ENCODE data around the gene DISC1. TPM values are rescaled to one million over a fixed set of nuclear protein-coding genes. Genes with fewer than 3 reads are reported as not detected.

DISC1 gene
- polyA plus RNA-seq, 1 of the 3 experiments (the other 2 are of a cell fraction): 1.7 TPM

GRCh38 chr1:231822041-231822440 lies 195.5 kb downstream of the DISC1 start:
- no peaks in the 10 kb centered on the region for H3K9me3 ChIP-seq
- H3K4me2 ChIP-seq: no peak overlapping the region
- no peak for DNase-seq
- TF ChIP-seq SMC3 (IDR thresholded peaks at IDR 0.05; ENCODE audit: low read depth, low read length): no peak
- TF ChIP-seq, protein P1, sequence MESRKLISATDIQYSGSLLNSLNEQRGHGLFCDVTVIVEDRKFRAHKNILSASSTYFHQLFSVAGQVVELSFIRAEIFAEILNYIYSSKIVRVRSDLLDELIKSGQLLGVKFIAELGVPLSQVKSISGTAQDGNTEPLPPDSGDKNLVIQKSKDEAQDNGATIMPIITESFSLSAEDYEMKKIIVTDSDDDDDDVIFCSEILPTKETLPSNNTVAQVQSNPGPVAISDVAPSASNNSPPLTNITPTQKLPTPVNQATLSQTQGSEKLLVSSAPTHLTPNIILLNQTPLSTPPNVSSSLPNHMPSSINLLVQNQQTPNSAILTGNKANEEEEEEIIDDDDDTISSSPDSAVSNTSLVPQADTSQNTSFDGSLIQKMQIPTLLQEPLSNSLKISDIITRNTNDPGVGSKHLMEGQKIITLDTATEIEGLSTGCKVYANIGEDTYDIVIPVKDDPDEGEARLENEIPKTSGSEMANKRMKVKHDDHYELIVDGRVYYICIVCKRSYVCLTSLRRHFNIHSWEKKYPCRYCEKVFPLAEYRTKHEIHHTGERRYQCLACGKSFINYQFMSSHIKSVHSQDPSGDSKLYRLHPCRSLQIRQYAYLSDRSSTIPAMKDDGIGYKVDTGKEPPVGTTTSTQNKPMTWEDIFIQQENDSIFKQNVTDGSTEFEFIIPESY (IDR thresholded peaks at IDR 0.05; ENCODE audit: borderline replicate concordance, low read depth): no peak
- no peak for TF ChIP-seq CTCF (IDR thresholded peaks at IDR 0.05)
- TF ChIP-seq PBX3 (IDR thresholded peaks at IDR 0.05): no peak
- TF ChIP-seq USF1 (IDR thresholded peaks at IDR 0.05; ENCODE audit: borderline replicate concordance, low read depth): no peak
- TF ChIP-seq FOXM1 (IDR thresholded peaks at IDR 0.05; ENCODE audit: low read depth): no peak
- no peak for TF ChIP-seq ELF1 (IDR thresholded peaks at IDR 0.05)
- no peak for TF ChIP-seq TAF1 (IDR thresholded peaks at IDR 0.05; ENCODE audit: borderline replicate concordance, low read depth, low read length)
- H4K20me1 ChIP-seq (ENCODE audit: insufficient read depth): no peaks in the 10 kb centered on the region
- no peaks in the 10 kb centered on the region; a peak in 1 of 4 replicates for H3K4me1 ChIP-seq (ENCODE audit: control insufficient read depth in 1 of 2, insufficient read depth in 2 of 2, low read depth in 1 of 2, low read length in 1 of 2)
- no peak overlapping the region for H3K9ac ChIP-seq
- no peaks in the 10 kb centered on the region for H3K9me2 ChIP-seq
- WGBS (ENCODE audit: low lambda C conversion rate): 90% methylated on average over 6 of the region's 6 CpGs
- ChIA-PET POLR2A (no interaction called here), CTCF (interaction anchor here (0.6 to 2.0 kb wide), 3 partner anchors 14 to 733 kb away, joined by 3 to 5 read pairs (median 3); no protein-coding TSS in a partner anchor)
- H3K27me3 ChIP-seq (ENCODE audit: insufficient read depth): no peaks in the 10 kb centered on the region
- peaks cover 0 to 4% of the 10 kb centered on the region in 2 experiments for H3K36me3 ChIP-seq (replicated peaks in 1 of 2; ENCODE audit: control insufficient read depth in 1 of 2, insufficient read depth in 2 of 2, low read length in 1 of 2)
- H2AFZ ChIP-seq (ENCODE audit: low read depth): no peak overlapping the region
- H3K27ac ChIP-seq (ENCODE audit: low read depth in 2 of 2, low read length in 1 of 2): no peak overlapping the region
- H3K79me2 ChIP-seq (ENCODE audit: insufficient read depth): no peaks in the 10 kb centered on the region
- no peak overlapping the region for H3K4me3 ChIP-seq (ENCODE audit: low read depth in 2 of 2, low read length in 1 of 2)
- H3F3A ChIP-seq (replicated peaks; ENCODE audit: insufficient read depth): peaks cover 4% of the 10 kb centered on the region

- no peak overlapping the region for H3K4me2 ChIP-seq
- H3K4me3 ChIP-seq (ENCODE audit: low read depth in 2 of 2, low read length in 1 of 2): no peak overlapping the region
- H3K4me1 ChIP-seq (ENCODE audit: control insufficient read depth in 1 of 2, insufficient read depth in 2 of 2, low read depth in 1 of 2, low read length in 1 of 2): peaks cover 12 to 13% of the 10 kb centered on the region in 2 experiments; a peak in 3 of 4 replicates
- H3K9me3 ChIP-seq: no peaks in the 10 kb centered on the region
- no peak for DNase-seq
- H3F3A ChIP-seq (replicated peaks; ENCODE audit: insufficient read depth): peaks cover 21% of the 10 kb centered on the region
- H3K27ac ChIP-seq (ENCODE audit: low read depth in 2 of 2, low read length in 1 of 2): peak overlapping the region; percentile 87 to 89; a peak in 3 of 4 replicates
- no peaks in the 10 kb centered on the region for H3K79me2 ChIP-seq (ENCODE audit: insufficient read depth)
- no peak overlapping the region for H3K9ac ChIP-seq
- ChIA-PET POLR2A (no interaction called here), CTCF (no interaction called here)
- no peaks in the 10 kb centered on the region for H3K27me3 ChIP-seq (ENCODE audit: insufficient read depth)
- no peaks in the 10 kb centered on the region for H3K9me2 ChIP-seq
- no peak for TF ChIP-seq FOSL2 (IDR thresholded peaks at IDR 0.05; ENCODE audit: borderline replicate concordance, low read depth)
- TF ChIP-seq CTCF (IDR thresholded peaks at IDR 0.05): no peak
- no peak for TF ChIP-seq MEF2A (IDR thresholded peaks at IDR 0.05; ENCODE audit: borderline replicate concordance, low read depth)
- TF ChIP-seq RAD21 (IDR thresholded peaks at IDR 0.05; ENCODE audit: low read length): no peak
- TF ChIP-seq GATA2 (CRISPR knock-in tag; IDR thresholded peaks at IDR 0.05): no peak
- no peak for TF ChIP-seq MAX (IDR thresholded peaks at IDR 0.05; ENCODE audit: low read depth)
- no peak for TF ChIP-seq CHD2 (IDR thresholded peaks at IDR 0.05; ENCODE audit: low read length, partially characterized antibody)
- no peak for TF ChIP-seq FOXM1 (IDR thresholded peaks at IDR 0.05; ENCODE audit: low read depth)
- TF ChIP-seq RXRA (IDR thresholded peaks at IDR 0.05; ENCODE audit: borderline replicate concordance, low read depth): no peak
- no peak for TF ChIP-seq EZH2phosphoT487 (IDR thresholded peaks at IDR 0.05; ENCODE audit: borderline replicate concordance, low read depth)
- H3K36me3 ChIP-seq (replicated peaks in 1 of 2; ENCODE audit: control insufficient read depth in 1 of 2, insufficient read depth in 2 of 2, low read length in 1 of 2): no peaks in the 10 kb centered on the region
- H2AFZ ChIP-seq (ENCODE audit: low read depth): no peak overlapping the region
- H4K20me1 ChIP-seq (ENCODE audit: insufficient read depth): no peaks in the 10 kb centered on the region
- 93% methylated on average over 1 of the region's 1 CpG for WGBS (ENCODE audit: low lambda C conversion rate)
These were observed 200.0 kb downstream of the DISC1 start for GRCh38 chr1:231826566-231826965.

Data from SK-N-SH (cell line).